ENCODE results near the gene PPARG.

PPARG gene

DNA sequence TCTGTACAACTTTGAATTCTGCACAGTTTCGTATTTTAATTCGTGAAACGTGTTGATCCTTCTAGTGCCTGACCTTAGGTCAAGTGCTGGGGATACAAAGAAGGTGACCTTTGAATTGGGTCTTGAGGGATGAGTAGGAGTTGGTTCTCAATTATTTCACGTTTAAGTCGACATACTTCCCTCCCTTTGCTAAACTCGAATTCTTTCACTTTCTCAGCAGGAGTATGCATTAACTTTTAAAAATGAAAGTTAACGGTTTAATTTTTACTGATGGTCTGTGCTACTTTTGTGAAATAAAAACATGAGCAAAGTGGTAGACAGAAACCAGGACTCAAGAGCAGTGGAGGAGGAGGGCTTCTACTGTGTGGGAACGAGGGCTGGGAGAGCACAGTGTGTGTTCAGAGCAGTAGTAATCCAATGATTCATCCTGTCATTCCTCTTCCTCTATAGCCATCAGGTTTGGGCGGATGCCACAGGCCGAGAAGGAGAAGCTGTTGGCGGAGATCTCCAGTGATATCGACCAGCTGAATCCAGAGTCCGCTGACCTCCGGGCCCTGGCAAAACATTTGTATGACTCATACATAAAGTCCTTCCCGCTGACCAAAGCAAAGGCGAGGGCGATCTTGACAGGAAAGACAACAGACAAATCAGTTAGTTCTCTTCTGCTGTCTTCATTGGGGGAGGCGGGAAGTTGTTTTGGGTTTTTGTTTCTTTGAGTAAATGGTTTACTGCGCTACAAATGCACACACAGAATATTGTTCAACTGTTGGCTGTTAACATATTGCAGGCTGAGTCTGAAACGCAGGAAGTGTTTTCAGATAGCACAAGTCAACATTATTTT is 116.8 kb downstream of the PPARG start:
- in situ Hi-C loops (cut with MboI; ENCODE audit: low sequenced_read_pairs) = no loop called here

GRCh38 chr3:12408984-12409683 is 120.3 kb downstream of the PPARG start:
- in situ Hi-C loops (cut with MboI; ENCODE audit: low sequenced_read_pairs) = no loop called here

GRCh38 chr3:12409684-12410596 is 121.1 kb downstream of the PPARG start:
- in situ Hi-C loops (cut with MboI; ENCODE audit: low sequenced_read_pairs) = no loop called here

DNA sequence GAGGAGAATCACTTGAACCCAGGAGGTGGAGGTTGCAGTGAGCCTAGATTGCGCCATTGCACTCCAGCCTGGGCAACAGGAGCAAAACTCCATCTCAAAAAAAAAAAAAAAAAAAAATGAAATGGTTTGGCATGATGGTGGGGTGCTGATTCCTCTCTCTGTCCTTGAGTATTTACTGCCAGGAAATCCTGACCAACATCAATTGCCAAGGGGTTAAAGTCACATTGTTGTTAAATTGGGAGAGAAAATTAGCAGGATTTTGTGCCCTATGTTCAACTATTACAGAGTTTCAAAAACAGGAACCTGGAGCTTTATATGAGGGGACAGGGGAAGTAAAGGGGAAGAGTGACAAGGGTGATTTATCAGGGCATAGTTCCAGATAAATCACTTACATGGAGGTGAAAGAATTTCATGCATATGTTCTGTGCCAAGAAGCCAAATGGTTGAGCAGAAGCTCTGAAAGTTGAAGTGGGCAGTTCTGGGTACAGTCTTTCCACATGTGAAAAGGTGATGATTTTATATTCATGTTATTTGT is 124.9 kb downstream of the PPARG start:
- in situ Hi-C loops (cut with MboI; ENCODE audit: low sequenced_read_pairs) = no loop called here

DNA sequence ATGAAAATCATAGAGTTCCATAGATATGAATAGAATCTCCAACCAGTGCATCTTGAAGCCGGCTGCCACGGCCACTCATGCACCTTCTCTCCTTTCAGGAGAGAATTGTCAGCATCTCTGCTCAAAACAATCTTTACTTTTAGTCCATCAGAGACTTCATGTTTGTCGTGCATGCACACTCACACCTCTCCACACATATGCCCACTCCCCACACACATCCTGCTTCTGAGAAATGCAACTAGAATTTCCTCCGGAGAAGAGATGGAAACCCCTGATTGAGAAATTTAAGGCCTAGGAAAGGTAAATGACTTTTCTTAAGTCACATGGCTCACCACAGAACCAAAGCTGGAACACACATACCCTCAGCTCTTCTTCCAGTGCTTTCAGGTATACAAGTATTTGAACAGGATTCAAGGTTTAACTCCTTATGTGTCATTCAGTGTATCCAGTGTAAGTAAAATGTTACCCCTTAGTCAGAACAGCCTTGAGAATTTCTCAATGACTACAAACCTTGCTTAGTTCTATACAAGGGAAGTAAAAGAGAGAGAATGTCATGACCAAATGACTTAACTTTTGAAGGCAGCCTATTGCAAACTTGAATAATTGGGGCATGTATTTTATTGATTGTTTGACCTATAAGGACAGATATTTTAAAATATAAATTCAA is 126.3 kb downstream of the PPARG start:
- in situ Hi-C loops (cut with MboI; ENCODE audit: low sequenced_read_pairs) = no loop called here

DNA sequence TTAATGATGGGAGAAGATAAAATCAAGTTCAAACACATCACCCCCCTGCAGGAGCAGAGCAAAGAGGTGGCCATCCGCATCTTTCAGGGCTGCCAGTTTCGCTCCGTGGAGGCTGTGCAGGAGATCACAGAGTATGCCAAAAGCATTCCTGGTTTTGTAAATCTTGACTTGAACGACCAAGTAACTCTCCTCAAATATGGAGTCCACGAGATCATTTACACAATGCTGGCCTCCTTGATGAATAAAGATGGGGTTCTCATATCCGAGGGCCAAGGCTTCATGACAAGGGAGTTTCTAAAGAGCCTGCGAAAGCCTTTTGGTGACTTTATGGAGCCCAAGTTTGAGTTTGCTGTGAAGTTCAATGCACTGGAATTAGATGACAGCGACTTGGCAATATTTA is 127.9 kb downstream of the PPARG start:
- in situ Hi-C loops (cut with MboI; ENCODE audit: low sequenced_read_pairs) = no loop called here

DNA sequence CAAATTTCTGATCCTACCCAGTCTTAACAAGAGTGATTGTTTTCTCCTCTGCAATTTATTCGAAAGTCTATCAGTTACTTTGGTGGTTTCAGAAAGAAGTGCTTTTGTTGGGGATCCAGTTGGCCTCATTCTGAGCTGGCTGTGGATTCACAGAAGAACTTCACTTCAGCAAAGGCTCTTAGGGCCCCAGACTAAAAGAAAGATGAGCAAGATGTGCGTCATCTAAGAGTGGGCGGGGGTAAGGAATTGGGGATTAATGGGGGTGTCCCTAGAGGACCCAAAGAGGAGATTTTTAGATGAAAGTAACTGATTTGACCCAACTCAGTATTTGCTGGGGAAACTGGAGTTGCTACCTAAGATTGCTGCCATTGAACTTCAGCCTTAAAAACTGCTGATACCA is 131.5 kb downstream of the PPARG start:
- in situ Hi-C loops (cut with MboI; ENCODE audit: low sequenced_read_pairs) = no loop called here

- in situ Hi-C loops (cut with MboI; ENCODE audit: low sequenced_read_pairs) = no loop called here
Measured at GRCh38 chr3:12421132-12421531, 132.3 kb downstream of the PPARG start.

DNA sequence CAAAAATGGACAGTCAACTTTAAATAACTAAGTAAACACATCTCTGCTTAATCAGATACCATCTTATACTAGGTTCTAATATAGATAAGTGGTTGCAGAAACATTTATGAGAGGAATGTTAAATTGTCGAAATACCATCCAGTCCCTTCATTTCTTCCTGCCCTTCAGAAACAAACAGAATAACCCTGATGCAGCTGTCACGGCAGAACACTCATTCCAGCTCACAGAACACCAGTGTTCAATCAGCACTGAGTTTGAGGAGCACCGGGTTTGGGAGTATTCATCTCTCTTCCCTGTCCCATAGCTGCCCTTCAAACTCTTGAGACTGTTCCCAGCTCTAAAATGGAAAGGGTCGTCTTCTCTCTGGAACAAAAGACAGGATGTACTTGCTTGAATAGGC is 134.3 kb downstream of the PPARG start:
- in situ Hi-C loops (cut with MboI; ENCODE audit: low sequenced_read_pairs) = no loop called here

GRCh38 chr3:12423918-12424630 is 135.2 kb downstream of the PPARG start:
- in situ Hi-C loops (cut with MboI; ENCODE audit: low sequenced_read_pairs) = no loop called here

- in situ Hi-C loops (cut with MboI; ENCODE audit: low sequenced_read_pairs) = no loop called here
Measured at GRCh38 chr3:12424635-12425319, 135.9 kb downstream of the PPARG start.

GRCh38 chr3:12425850-12426579 is 137.1 kb downstream of the PPARG start:
- in situ Hi-C loops (cut with MboI; ENCODE audit: low sequenced_read_pairs) = no loop called here

GRCh38 chr3:12427551-12427950 is 138.7 kb downstream of the PPARG start:
- in situ Hi-C loops (cut with MboI; ENCODE audit: low sequenced_read_pairs) = no loop called here

GRCh38 chr3:12428126-12428525 is 139.3 kb downstream of the PPARG start:
- in situ Hi-C loops (cut with MboI; ENCODE audit: low sequenced_read_pairs) = no loop called here

GRCh38 chr3:12430086-12430485 is 141.2 kb downstream of the PPARG start:
- in situ Hi-C loops (cut with MboI; ENCODE audit: low sequenced_read_pairs) = no loop called here

GRCh38 chr3:12433823-12434222 is 145.0 kb downstream of the PPARG start:
- in situ Hi-C loops (cut with MboI; ENCODE audit: low sequenced_read_pairs) = no loop called here

DNA sequence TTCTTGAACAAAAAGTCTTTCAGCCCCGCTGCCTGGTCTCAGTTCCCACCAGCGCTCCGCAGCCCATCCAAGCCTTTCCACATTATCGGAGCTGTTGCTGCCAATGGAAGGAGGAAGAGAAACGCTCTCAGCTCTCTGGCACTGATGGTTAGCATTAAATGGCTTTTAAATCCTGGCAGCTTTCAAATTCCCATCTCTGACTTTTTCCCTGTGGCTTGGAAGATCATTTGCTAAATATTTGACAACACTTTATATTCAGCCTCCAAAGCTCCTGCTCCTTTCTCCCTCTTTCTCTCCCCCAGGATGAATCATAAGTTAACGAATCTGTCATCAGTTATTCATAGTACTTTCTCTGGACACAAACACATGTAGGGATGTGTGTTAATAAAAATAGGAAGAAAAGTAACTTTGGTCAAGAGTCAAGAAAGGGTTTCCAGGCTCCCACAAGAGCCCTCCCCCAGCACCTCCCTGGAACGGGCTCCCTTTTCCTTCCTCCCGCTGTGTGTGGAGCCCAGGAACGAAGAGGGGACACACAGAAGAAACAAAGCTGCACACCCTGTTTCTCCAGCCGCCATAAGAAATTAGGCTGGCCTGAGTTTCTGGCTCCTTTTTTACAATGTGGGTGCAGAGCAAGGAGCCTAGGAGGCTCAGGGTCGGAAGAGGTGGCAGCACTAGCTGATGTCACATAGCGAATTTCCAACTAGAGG is 147.8 kb downstream of the PPARG start:
- in situ Hi-C loops (cut with MboI; ENCODE audit: low sequenced_read_pairs) = no loop called here

- in situ Hi-C loops (cut with MboI; ENCODE audit: low sequenced_read_pairs) = no loop called here
Measured at GRCh38 chr3:12437221-12437605, 148.3 kb downstream of the PPARG start.
